Measurements from ENCODE around the gene CCDC71. TPM values are rescaled to one million over a fixed set of nuclear protein-coding genes. Genes with fewer than 3 reads are reported as not detected.

CCDC71 gene
- total and polyA plus RNA-seq, 2 of the 13 experiments (the other 11 are each of a cell fraction or from before 2014, with no cell fraction given) = 9.7 to 14.3 TPM

GRCh38 chr3:49183873-49184272, 17.7 kb upstream of the CCDC71 start (continued):
- no peak for TF ChIP-seq CEBPZ (IDR thresholded peaks at IDR 0.05; ENCODE audit: low read length)
- TF ChIP-seq ZNF672 (CRISPR knock-in tag; IDR thresholded peaks at IDR 0.05) = no peak
- TF ChIP-seq RARA (CRISPR knock-in tag; IDR thresholded peaks at IDR 0.05) = peak; percentile 89
- no peak for TF ChIP-seq ZNF883 (CRISPR knock-in tag; IDR thresholded peaks at IDR 0.05; ENCODE audit: not compliant biosample characterization)
- TF ChIP-seq FOSL2 (CRISPR knock-in tag; IDR thresholded peaks at IDR 0.05) = peak; percentile 76
- TF ChIP-seq ZNF263 (CRISPR knock-in tag; IDR thresholded peaks at IDR 0.05) = no peak
- no peak for TF ChIP-seq KDM4B (CRISPR knock-in tag; IDR thresholded peaks at IDR 0.05)
- TF ChIP-seq HMG20A (CRISPR knock-in tag; IDR thresholded peaks at IDR 0.05; ENCODE audit: borderline replicate concordance) = peak; percentile 61; the same call in 1 of the 2 replicates
- TF ChIP-seq TRIM22 (IDR thresholded peaks at IDR 0.05) = no peak
- peak; percentile 48; the same call in 1 of the 2 replicates for TF ChIP-seq THAP11 (CRISPR knock-in tag; IDR thresholded peaks at IDR 0.05)
- TF ChIP-seq ZNF451 (CRISPR knock-in tag; IDR thresholded peaks at IDR 0.05) = no peak
- TF ChIP-seq ZNF574 (CRISPR knock-in tag; IDR thresholded peaks at IDR 0.05) = no peak
- TF ChIP-seq TRIM24 (CRISPR knock-in tag; IDR thresholded peaks at IDR 0.05) = 0 out of 2 replicates have a peak, but pooled peaks have one; percentile 57
- peak; percentile 93 for TF ChIP-seq CEBPB (IDR thresholded peaks at IDR 0.05; ENCODE audit: borderline replicate concordance, low read depth, low read length)
- TF ChIP-seq ZNF83 (CRISPR knock-in tag; IDR thresholded peaks at IDR 0.05; ENCODE audit: borderline replicate concordance) = no peak
- peak; percentile 90 to 91 for TF ChIP-seq NR2F1 (CRISPR knock-in tag; IDR thresholded peaks at IDR 0.05)
- no peak for TF ChIP-seq JUN (CRISPR knock-in tag; IDR thresholded peaks at IDR 0.05)
- TF ChIP-seq PBX2 (CRISPR knock-in tag; IDR thresholded peaks at IDR 0.05) = no peak
- no peak for TF ChIP-seq ZFAT (CRISPR knock-in tag; conservative IDR thresholded peaks at IDR 0.05)
- no peak for TF ChIP-seq RELA (CRISPR knock-in tag; IDR thresholded peaks at IDR 0.05)
- TF ChIP-seq HNF1B (CRISPR knock-in tag; IDR thresholded peaks at IDR 0.05) = no peak
- TF ChIP-seq FOXA3 (CRISPR knock-in tag; IDR thresholded peaks at IDR 0.05) = peak; percentile 40; the same call in 1 of the 2 replicates

Data from HepG2 (cell line).